HEK293 (cell line): ENCODE results near the gene WTAP.

Experiments
- EGR2 ChIP-seq: fragments of 450-650 bp; formaldehyde crosslinking; IDR thresholded peaks from 2 replicates; pipeline ENCODE4 v1.5.1; 2016; ENCODE audit warnings: low read depth, missing biosample characterization, missing genetic modification characterization
- GFI1B ChIP-seq: fragments of 450-650 bp; formaldehyde crosslinking; IDR thresholded peaks from 2 replicates; pipeline ENCODE4 v1.5.1; 2016; ENCODE audit warnings: missing biosample characterization, missing genetic modification characterization
- GLI4 ChIP-seq: fragments of 450-650 bp; formaldehyde crosslinking; IDR thresholded peaks from 2 replicates; pipeline ENCODE4 v1.5.1; 2016; ENCODE audit warnings: missing biosample characterization, missing genetic modification characterization
- KLF9 ChIP-seq: fragments of 450-650 bp; formaldehyde crosslinking; IDR thresholded peaks from 2 replicates; pipeline ENCODE4 v1.5.1; 2016; ENCODE audit warnings: missing biosample characterization, missing genetic modification characterization, low read depth
- MYNN ChIP-seq: fragments of 450-650 bp; formaldehyde crosslinking; IDR thresholded peaks from 2 replicates; pipeline ENCODE4 v1.5.1; 2016; ENCODE audit warnings: missing biosample characterization, missing genetic modification characterization, borderline replicate concordance
- SALL2 ChIP-seq: fragments of 450-650 bp; formaldehyde crosslinking; IDR thresholded peaks from 2 replicates; pipeline ENCODE4 v1.5.0; 2017; ENCODE audit warnings: missing biosample characterization, mild to moderate bottlenecking, missing genetic modification characterization, borderline replicate concordance
- ZEB2 ChIP-seq: fragments of 450-650 bp; formaldehyde crosslinking; IDR thresholded peaks from 2 replicates; pipeline ENCODE4 v1.5.1; 2016; ENCODE audit warnings: missing biosample characterization, missing genetic modification characterization
- ZNF155 ChIP-seq: fragments of 450-650 bp; formaldehyde crosslinking; IDR thresholded peaks from 2 replicates; pipeline ENCODE4 v1.5.1; 2016; ENCODE audit warnings: missing biosample characterization, missing genetic modification characterization
- ZNF157 ChIP-seq: fragments of 450-650 bp; formaldehyde crosslinking; IDR thresholded peaks from 2 replicates; pipeline ENCODE4 v1.5.1; 2016; ENCODE audit warnings: missing biosample characterization, missing genetic modification characterization
- ZNF175 ChIP-seq: fragments of 450-650 bp; formaldehyde crosslinking; IDR thresholded peaks from 2 replicates; pipeline ENCODE4 v1.5.1; 2016; ENCODE audit warnings: missing biosample characterization, missing genetic modification characterization
- ZNF184 ChIP-seq: fragments of 450-650 bp; IDR thresholded peaks from 2 replicates; pipeline ENCODE4 v1.5.1; 2018; ENCODE audit warnings: missing biosample characterization, mild to moderate bottlenecking, missing genetic modification characterization
- ZNF214 ChIP-seq: fragments of 450-650 bp; formaldehyde crosslinking; IDR thresholded peaks from 2 replicates; pipeline ENCODE4 v1.5.1; 2017; ENCODE audit warnings: missing biosample characterization, mild to moderate bottlenecking, missing genetic modification characterization, borderline replicate concordance
- ZNF24 ChIP-seq: fragments of 450-650 bp; formaldehyde crosslinking; IDR thresholded peaks from 2 replicates; pipeline ENCODE4 v1.5.1; 2016; ENCODE audit warnings: missing biosample characterization, missing genetic modification characterization
- ZNF292 ChIP-seq: fragments of 450-650 bp; formaldehyde crosslinking; IDR thresholded peaks from 2 replicates; pipeline ENCODE4 v1.5.1; 2016; ENCODE audit warnings: low read depth, missing biosample characterization, missing genetic modification characterization, borderline replicate concordance
- ZNF311 ChIP-seq: fragments of 450-650 bp; formaldehyde crosslinking; IDR thresholded peaks from 2 replicates; pipeline ENCODE4 v1.5.1; 2017; ENCODE audit warnings: missing biosample characterization, missing genetic modification characterization, borderline replicate concordance
- ZNF335 ChIP-seq: fragments of 450-650 bp; formaldehyde crosslinking; conservative IDR thresholded peaks from 2 replicates; pipeline ENCODE4 v1.5.1; 2016; ENCODE audit warnings: missing biosample characterization, missing genetic modification characterization
- ZNF354C ChIP-seq: fragments of 450-650 bp; formaldehyde crosslinking; IDR thresholded peaks from 2 replicates; pipeline ENCODE4 v1.5.1; 2016; ENCODE audit warnings: missing biosample characterization, missing genetic modification characterization, low read depth, borderline replicate concordance
- ZNF366 ChIP-seq: fragments of 450-650 bp; formaldehyde crosslinking; conservative IDR thresholded peaks from 2 replicates; pipeline ENCODE4 v1.5.1; 2016; ENCODE audit warnings: missing biosample characterization, missing genetic modification characterization
- ZNF37A ChIP-seq: fragments of 450-650 bp; IDR thresholded peaks from 2 replicates; pipeline ENCODE4 v1.5.1; 2018; ENCODE audit warnings: missing biosample characterization, missing genetic modification characterization
- ZNF433 ChIP-seq: fragments of 450-650 bp; formaldehyde crosslinking; IDR thresholded peaks from 2 replicates; pipeline ENCODE4 v1.5.1; 2016; ENCODE audit warnings: missing biosample characterization, missing genetic modification characterization, low read depth
- ZNF449 ChIP-seq: fragments of 450-650 bp; formaldehyde crosslinking; IDR thresholded peaks from 2 replicates; pipeline ENCODE4 v1.5.1; 2017; ENCODE audit warnings: missing biosample characterization, mild to moderate bottlenecking, missing genetic modification characterization, moderate library complexity
- ZNF473 ChIP-seq: fragments of 450-650 bp; formaldehyde crosslinking; IDR thresholded peaks from 2 replicates; pipeline ENCODE4 v1.5.1; 2017; ENCODE audit warnings: missing biosample characterization, missing genetic modification characterization
- ZNF48 ChIP-seq: fragments of 450-650 bp; formaldehyde crosslinking; IDR thresholded peaks from 2 replicates; pipeline ENCODE4 v1.5.1; 2016; ENCODE audit warnings: missing biosample characterization, missing genetic modification characterization
- ZNF510 ChIP-seq: fragments of 450-650 bp; formaldehyde crosslinking; IDR thresholded peaks from 2 replicates; pipeline ENCODE4 v1.5.1; 2018; ENCODE audit warnings: mild to moderate bottlenecking, missing genetic modification characterization, missing biosample characterization; ENCODE audit not compliant: insufficient replicate concordance
- ZNF514 ChIP-seq: fragments of 450-650 bp; formaldehyde crosslinking; IDR thresholded peaks from 2 replicates; pipeline ENCODE4 v1.5.1; 2016; ENCODE audit warnings: missing biosample characterization, missing genetic modification characterization
- ZNF529 ChIP-seq: fragments of 450-650 bp; formaldehyde crosslinking; IDR thresholded peaks from 2 replicates; pipeline ENCODE4 v1.5.1; 2017; ENCODE audit warnings: missing genetic modification characterization, missing biosample characterization; ENCODE audit not compliant: insufficient replicate concordance
- ZNF548 ChIP-seq: fragments of 450-650 bp; formaldehyde crosslinking; IDR thresholded peaks from 2 replicates; pipeline ENCODE4 v1.5.1; 2016; ENCODE audit warnings: missing biosample characterization, missing genetic modification characterization
- ZNF585B ChIP-seq: fragments of 450-650 bp; formaldehyde crosslinking; IDR thresholded peaks from 2 replicates; pipeline ENCODE4 v1.5.1; 2016; ENCODE audit warnings: missing biosample characterization, missing genetic modification characterization
- ZNF621 ChIP-seq: fragments of 450-650 bp; formaldehyde crosslinking; IDR thresholded peaks from 2 replicates; pipeline ENCODE4 v1.5.1; 2017; ENCODE audit warnings: missing biosample characterization, missing genetic modification characterization
- ZNF664 ChIP-seq: fragments of 450-650 bp; formaldehyde crosslinking; IDR thresholded peaks from 2 replicates; pipeline ENCODE4 v1.5.1; 2016; ENCODE audit warnings: missing biosample characterization, missing genetic modification characterization
- ZNF776 ChIP-seq: fragments of 450-650 bp; formaldehyde crosslinking; IDR thresholded peaks from 2 replicates; pipeline ENCODE4 v1.5.0; 2017; ENCODE audit warnings: missing biosample characterization, missing genetic modification characterization, borderline replicate concordance
- ZNF792 ChIP-seq: fragments of 450-650 bp; formaldehyde crosslinking; IDR thresholded peaks from 2 replicates; pipeline ENCODE4 v1.5.1; 2016; ENCODE audit warnings: missing biosample characterization, missing genetic modification characterization
- ZNF830 ChIP-seq: fragments of 450-650 bp; IDR thresholded peaks from 2 replicates; pipeline ENCODE4 v1.5.0; 2018; ENCODE audit warnings: missing biosample characterization, missing genetic modification characterization, low read depth, mild to moderate bottlenecking, moderate library complexity
- TF ChIP-seq, protein P1 (sequence below): fragments of 450-650 bp; formaldehyde crosslinking; IDR thresholded peaks from 2 replicates; pipeline ENCODE4 v1.5.1; 2016; ENCODE audit warnings: missing biosample characterization, missing genetic modification characterization
- TF ChIP-seq, protein P2 (sequence below): fragments of 450-650 bp; formaldehyde crosslinking; IDR thresholded peaks from 2 replicates; pipeline ENCODE4 v1.5.1; 2016; ENCODE audit warnings: missing biosample characterization, missing genetic modification characterization, borderline replicate concordance

The WTAP gene

GRCh38 chr6:159789377-159790148, 62.3 kb downstream of the WTAP start, which contains the start of gene TCP1 (continued):
- no peak for TF ChIP-seq ZNF449 (tag by site-specific recombination)
- TF ChIP-seq ZNF311 (tag by site-specific recombination), result no peak
- TF ChIP-seq GFI1B (tag by site-specific recombination), result no peak
- no peak for TF ChIP-seq ZNF292 (tag by site-specific recombination)
- no peak for TF ChIP-seq ZNF514
- no peak for TF ChIP-seq ZNF184 (tag by site-specific recombination)
- no peak for TF ChIP-seq ZNF214
- TF ChIP-seq GLI4, result 0 out of 2 replicates have a peak, but pooled peaks have one; percentile 66
- no peak for TF ChIP-seq ZNF155 (tag by site-specific recombination)
- no peak for TF ChIP-seq ZNF548 (tag by site-specific recombination)
- no peak for TF ChIP-seq ZNF621 (tag by site-specific recombination)
- TF ChIP-seq ZNF37A (tag by site-specific recombination), result no peak
- no peak for TF ChIP-seq ZNF175 (tag by site-specific recombination)
- no peak for TF ChIP-seq ZNF473 (tag by site-specific recombination)
- peak; percentile 86 for TF ChIP-seq ZNF335 (tag by site-specific recombination)
- TF ChIP-seq KLF9 (tag by site-specific recombination), result peak; percentile 80
- no peak for TF ChIP-seq ZNF48 (tag by site-specific recombination)
- no peak for TF ChIP-seq ZNF664 (tag by site-specific recombination)
- 0 out of 2 replicates have a peak, but pooled peaks have one; percentile 16 for TF ChIP-seq ZNF157 (tag by site-specific recombination)
- TF ChIP-seq, protein P1, sequence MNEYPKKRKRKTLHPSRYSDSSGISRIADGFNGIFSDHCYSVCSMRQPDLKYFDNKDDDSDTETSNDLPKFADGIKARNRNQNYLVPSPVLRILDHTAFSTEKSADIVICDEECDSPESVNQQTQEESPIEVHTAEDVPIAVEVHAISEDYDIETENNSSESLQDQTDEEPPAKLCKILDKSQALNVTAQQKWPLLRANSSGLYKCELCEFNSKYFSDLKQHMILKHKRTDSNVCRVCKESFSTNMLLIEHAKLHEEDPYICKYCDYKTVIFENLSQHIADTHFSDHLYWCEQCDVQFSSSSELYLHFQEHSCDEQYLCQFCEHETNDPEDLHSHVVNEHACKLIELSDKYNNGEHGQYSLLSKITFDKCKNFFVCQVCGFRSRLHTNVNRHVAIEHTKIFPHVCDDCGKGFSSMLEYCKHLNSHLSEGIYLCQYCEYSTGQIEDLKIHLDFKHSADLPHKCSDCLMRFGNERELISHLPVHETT (tag by site-specific recombination), result peak; percentile 22; the same call in 1 of the 2 replicates
- TF ChIP-seq ZNF529, result no peak
- no peak for TF ChIP-seq ZNF24 (tag by site-specific recombination)
- TF ChIP-seq MYNN, result no peak
- TF ChIP-seq ZNF366 (tag by site-specific recombination), result peak; percentile 75
- TF ChIP-seq ZNF776, result no peak
- no peak for TF ChIP-seq ZNF510 (tag by site-specific recombination)
- TF ChIP-seq ZNF585B (tag by site-specific recombination), result no peak
- TF ChIP-seq ZNF433 (tag by site-specific recombination), result no peak
- peak; percentile 43 for TF ChIP-seq ZEB2
- TF ChIP-seq ZNF354C (tag by site-specific recombination), result no peak
- no peak for TF ChIP-seq SALL2 (tag by site-specific recombination)
- TF ChIP-seq ZNF830, result no peak
- 0 out of 2 replicates have a peak, but pooled peaks have one; percentile 24 for TF ChIP-seq ZNF792
- TF ChIP-seq, protein P2, sequence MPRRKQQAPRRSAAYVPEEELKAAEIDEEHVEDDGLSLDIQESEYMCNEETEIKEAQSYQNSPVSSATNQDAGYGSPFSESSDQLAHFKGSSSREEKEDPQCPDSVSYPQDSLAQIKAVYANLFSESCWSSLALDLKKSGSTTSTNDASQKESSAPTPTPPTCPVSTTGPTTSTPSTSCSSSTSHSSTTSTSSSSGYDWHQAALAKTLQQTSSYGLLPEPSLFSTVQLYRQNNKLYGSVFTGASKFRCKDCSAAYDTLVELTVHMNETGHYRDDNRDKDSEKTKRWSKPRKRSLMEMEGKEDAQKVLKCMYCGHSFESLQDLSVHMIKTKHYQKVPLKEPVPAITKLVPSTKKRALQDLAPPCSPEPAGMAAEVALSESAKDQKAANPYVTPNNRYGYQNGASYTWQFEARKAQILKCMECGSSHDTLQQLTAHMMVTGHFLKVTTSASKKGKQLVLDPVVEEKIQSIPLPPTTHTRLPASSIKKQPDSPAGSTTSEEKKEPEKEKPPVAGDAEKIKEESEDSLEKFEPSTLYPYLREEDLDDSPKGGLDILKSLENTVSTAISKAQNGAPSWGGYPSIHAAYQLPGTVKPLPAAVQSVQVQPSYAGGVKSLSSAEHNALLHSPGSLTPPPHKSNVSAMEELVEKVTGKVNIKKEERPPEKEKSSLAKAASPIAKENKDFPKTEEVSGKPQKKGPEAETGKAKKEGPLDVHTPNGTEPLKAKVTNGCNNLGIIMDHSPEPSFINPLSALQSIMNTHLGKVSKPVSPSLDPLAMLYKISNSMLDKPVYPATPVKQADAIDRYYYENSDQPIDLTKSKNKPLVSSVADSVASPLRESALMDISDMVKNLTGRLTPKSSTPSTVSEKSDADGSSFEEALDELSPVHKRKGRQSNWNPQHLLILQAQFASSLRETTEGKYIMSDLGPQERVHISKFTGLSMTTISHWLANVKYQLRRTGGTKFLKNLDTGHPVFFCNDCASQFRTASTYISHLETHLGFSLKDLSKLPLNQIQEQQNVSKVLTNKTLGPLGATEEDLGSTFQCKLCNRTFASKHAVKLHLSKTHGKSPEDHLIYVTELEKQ (tag by site-specific recombination), result 0 out of 2 replicates have a peak, but pooled peaks have one; percentile 9
- TF ChIP-seq EGR2 (tag by site-specific recombination), result no peak
